BJ (cell line): ENCODE data around the gene EYA4. TPM values are rescaled to one million over a fixed set of nuclear protein-coding genes. Genes with fewer than 3 reads are reported as not detected.

ENCODE experiments used
- CTCF ChIA-PET: fragments of 350-600 bp; formaldehyde crosslinking; extraction: SDS; loops from one replicate; lab custom pipeline; 2021; ENCODE audit warnings: antibody characterized with exemption, inconsistent platforms; lab: Yijun Ruan, JAX
- POLR2A ChIA-PET: fragments of 300-600 bp; sonication (Branson Sonifier 250); formaldehyde crosslinking; extraction: SDS; loops from one replicate; lab custom pipeline; 2021; ENCODE audit warnings: antibody characterized with exemption; lab: Charles Lee
- DNase-seq: peaks from one replicate; pipeline ENCODE4 v3.0.0-alpha.2; 2011; ENCODE audit warnings: low read depth
- H3K27me3 ChIP-seq: 2 replicates; pipeline ENCODE4 v1.6.0; 2011; ENCODE audit warnings: low read length; ENCODE audit not compliant: control insufficient read depth, insufficient read depth
- H3K36me3 ChIP-seq: 2 replicates; pipeline ENCODE4 v1.5.1; 2011; ENCODE audit warnings: low read length; ENCODE audit not compliant: control insufficient read depth, insufficient read depth
- H3K4me3 ChIP-seq: 2 replicates; pipeline ENCODE4 v1.5.1; 2011; ENCODE audit warnings: low read depth, mild to moderate bottlenecking, control low read depth, low read length
- CTCF ChIP-seq: IDR thresholded peaks from 2 replicates; pipeline ENCODE4 v1.5.1; 2011; ENCODE audit warnings: low read depth, mild to moderate bottlenecking, control low read depth, inconsistent platforms, low read length, moderate library complexity; ENCODE audit not compliant: insufficient read depth
- polyA plus RNA-seq: library from polyadenylated mRNA; depleted of rRNA; stranded (reverse); fragments of >200 nt; gene quantifications from 2 replicates; pipeline ENCODE4 v1.2.3, GENCODE V29; 2011

The EYA4 gene
- polyA plus RNA-seq, 1 experiment = 0.32 TPM

GRCh38 chr6:133502441-133503335 is 261.5 kb downstream of the EYA4 start:
- TF ChIP-seq CTCF = no peak
- ChIA-PET POLR2A (no interaction called here), CTCF (interaction anchor here (0.5 to 2.0 kb wide), 3 partner anchors 10 to 318 kb away, joined by 3 to 5 read pairs (median 4); no protein-coding TSS in a partner anchor)
- Histone ChIP-seq H3K27me3 (peaks cover 3% of the 10 kb centered on the region; the same call in 1 of the 2 replicates), H3K4me3 (no peak overlapping the region), H3K36me3 (no peaks in the 10 kb centered on the region)
- DNase-seq = peak; percentile 75

GRCh38 chr6:133503336-133503729 is 262.2 kb downstream of the EYA4 start:
- DNase-seq = no peak
- ChIA-PET POLR2A (no interaction called here), CTCF (interaction anchor here (1.7 to 2.0 kb wide), 2 partner anchors 9 to 318 kb away, joined by 4 to 5 read pairs; no protein-coding TSS in a partner anchor)
- Histone ChIP-seq H3K4me3 (no peak overlapping the region), H3K27me3 (peaks cover 3% of the 10 kb centered on the region; the same call in 1 of the 2 replicates), H3K36me3 (no peaks in the 10 kb centered on the region)
- TF ChIP-seq CTCF = no peak

- POLR2A ChIA-PET = no interaction called here
- CTCF ChIA-PET = interaction anchor here (1.7 to 2.0 kb wide), 2 partner anchors 9 to 319 kb away, joined by 4 to 5 read pairs; no protein-coding TSS in a partner anchor
Observed at GRCh38 chr6:133504158-133504557, 263.0 kb downstream of the EYA4 start.

GRCh38 chr6:133504761-133505160 is 263.6 kb downstream of the EYA4 start:
- CTCF ChIA-PET = interaction anchor here (0.6 to 2.0 kb wide), 3 partner anchors 320 to 836 kb away, joined by 3 to 5 read pairs (median 4); no protein-coding TSS in a partner anchor
- POLR2A ChIA-PET = no interaction called here
- no peaks in the 10 kb centered on the region for H3K36me3 ChIP-seq
- no peak for TF ChIP-seq CTCF
- H3K4me3 ChIP-seq = no peak overlapping the region
- DNase-seq = no peak
- peaks cover 3% of the 10 kb centered on the region; the same call in 1 of the 2 replicates for H3K27me3 ChIP-seq

More at GRCh38 chr6:133504158-133504557, 263.0 kb downstream of the EYA4 start:
- DNase-seq = no peak
- Histone ChIP-seq H3K36me3 (no peaks in the 10 kb centered on the region), H3K4me3 (no peak overlapping the region), H3K27me3 (peaks cover 3% of the 10 kb centered on the region; the same call in 1 of the 2 replicates)
- TF ChIP-seq CTCF = no peak

- Histone ChIP-seq H3K27me3 (peaks cover 1% of the 10 kb centered on the region; the same call in 1 of the 2 replicates), H3K4me3 (no peak overlapping the region), H3K36me3 (no peaks in the 10 kb centered on the region)
- POLR2A ChIA-PET = no interaction called here
- CTCF ChIA-PET = interaction anchor here (1.0 kb wide), 1 partner anchor 543 kb away, joined by 5 read pairs; no protein-coding TSS in a partner anchor
- no peak for DNase-seq
- TF ChIP-seq CTCF = no peak
Observed at GRCh38 chr6:133505681-133506080, 264.5 kb downstream of the EYA4 start.
